HG02973 (cell line): Measurements from ENCODE around the gene ME3.
"Not testable (repeated sequence)": the region's sequence is repeated elsewhere in the genome, so short reads cannot be mapped to it uniquely, and the experiment has no call there.

ENCODE experiments used
- ATAC-seq: cut with Tn5 transposase; IDR thresholded peaks from one replicate; pipeline ENCODE4 v1.9.1; 2021; ENCODE audit warnings: moderate library complexity; ENCODE audit not compliant: unreplicated experiment

The ME3 gene

DNA sequence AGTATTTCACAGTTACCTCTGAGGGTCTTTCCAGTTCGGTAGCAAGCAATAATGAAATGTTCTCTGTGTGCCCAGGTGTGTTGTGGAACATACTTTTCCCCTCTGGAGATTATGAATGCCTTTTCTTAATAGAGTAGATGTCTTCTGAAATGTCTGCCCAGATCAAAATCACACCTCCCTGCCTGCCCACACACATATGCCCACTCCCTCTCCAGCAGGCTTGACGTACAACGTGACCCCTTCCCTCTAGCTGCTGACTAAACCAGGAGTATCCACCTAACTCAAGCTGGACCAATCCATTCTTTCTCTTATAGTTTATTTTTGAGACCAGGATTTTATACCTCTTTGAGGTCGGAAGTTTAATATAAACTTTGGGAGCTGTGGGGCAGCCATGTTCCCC is 48.7 kb downstream of the ME3 start:
- ATAC-seq = no peak

DNA sequence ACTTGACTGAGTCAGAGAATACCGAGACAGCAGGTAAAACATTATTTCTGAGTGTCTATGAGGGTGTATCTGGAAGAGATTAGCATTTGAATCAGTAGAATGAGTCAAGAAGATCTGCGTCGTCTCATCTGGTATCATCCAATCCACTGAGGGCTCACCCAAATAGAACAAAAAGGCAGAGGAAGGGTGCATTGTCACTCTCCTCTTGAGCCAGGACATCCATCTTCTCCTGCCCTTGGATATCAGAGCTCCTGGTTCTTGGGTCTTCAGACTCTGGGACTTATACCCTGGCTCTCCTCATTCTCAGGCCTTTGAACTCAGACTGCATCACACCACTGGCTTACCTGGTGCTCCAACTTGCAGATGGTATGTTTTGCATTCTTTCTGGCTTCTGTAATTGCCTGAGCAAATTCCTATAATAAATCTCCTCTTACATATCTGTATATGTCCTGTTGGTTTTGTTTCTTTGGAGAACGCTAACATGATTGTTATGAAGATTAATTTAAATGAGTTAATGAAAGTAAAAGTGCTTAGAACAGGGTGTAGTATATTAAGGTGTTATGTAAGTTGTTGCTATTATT is 49.3 kb downstream of the ME3 start:
- no peak for ATAC-seq

DNA sequence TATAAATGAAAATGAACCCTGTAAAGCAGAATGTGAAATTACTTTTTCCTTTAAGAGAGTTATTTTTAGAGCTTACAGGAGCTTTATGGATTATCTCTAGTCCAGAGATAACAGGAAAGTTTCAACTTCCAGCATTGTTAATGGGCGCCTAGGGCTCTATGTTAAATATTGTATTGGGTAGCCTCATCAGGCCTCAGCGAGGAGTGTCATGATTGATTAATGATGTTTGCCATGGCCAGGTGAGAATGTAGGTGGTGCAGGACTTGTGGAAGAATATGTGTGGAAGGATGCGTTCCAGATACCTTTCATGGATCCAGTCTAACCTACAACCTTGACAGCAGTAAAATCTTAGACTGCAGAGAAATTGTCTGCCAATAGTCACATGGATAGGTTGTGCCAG is 50.6 kb downstream of the ME3 start:
- no peak for ATAC-seq

DNA sequence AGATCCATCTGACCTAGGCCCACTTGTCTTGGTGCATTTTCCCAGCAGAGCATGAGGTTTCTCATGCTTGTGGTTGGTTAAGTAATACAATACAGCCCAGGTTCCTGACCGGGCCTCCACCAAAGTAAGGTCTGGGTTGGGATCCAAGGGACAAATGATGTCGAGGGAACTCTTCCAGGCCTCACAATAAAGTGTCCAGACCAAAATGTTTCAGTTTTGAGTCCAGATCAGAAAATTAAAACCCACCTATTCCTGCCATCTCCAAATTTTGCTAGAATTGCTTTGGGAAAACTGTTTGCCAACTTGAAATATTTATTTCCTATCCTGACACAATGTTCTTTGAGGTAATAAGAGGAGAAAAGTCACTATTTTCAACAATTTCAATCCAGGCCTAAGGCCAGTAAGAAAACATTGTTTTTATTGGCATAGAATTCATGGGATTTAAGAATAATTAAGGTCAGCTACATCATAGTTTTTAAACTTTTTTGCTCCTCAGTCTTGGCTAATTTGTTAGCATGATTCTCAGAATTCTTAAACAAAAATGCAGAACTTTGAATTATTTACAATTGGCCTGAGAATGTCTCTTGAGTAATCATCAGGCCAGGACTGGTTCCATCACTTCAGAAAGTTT is 51.4 kb downstream of the ME3 start:
- ATAC-seq = no peak

DNA sequence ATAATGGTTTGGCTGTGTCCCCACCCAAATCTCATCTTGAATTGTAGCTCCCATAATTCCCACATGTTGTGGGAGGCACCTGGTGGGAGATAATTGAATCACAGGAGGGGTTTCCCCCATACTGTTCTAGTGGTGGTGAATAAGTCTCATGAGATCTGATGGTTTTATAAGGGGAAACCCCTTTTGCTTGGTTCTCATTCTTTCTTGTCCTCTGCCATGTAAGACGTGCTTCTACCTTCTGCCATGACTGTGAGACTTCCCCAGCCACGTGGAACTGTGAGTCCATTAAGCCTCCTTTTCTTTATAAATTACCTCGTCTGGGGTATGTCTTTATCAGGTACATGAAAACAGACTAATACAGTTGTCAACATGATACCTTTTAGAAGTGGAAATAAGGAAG is 53.0 kb downstream of the ME3 start:
- not testable (repeated sequence) for ATAC-seq

DNA sequence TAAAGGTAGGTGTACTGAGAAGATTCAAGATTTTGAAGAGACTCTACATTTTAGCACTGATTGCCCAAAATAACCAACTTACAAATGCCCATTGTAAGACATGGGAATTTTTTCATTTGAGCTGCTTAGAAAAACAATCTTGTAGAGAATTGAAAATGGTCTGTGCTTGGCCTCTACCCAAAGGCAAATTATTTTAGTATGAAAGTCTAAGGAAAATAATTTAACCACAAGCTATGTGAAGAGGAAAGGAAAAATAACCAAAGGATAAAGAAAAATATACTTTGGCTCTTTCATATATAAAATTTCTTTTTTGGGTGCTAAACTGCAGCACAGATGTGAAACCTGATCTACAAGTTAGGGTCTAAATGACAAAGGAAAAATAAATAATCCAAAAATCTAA is 54.9 kb downstream of the ME3 start:
- no peak for ATAC-seq

DNA sequence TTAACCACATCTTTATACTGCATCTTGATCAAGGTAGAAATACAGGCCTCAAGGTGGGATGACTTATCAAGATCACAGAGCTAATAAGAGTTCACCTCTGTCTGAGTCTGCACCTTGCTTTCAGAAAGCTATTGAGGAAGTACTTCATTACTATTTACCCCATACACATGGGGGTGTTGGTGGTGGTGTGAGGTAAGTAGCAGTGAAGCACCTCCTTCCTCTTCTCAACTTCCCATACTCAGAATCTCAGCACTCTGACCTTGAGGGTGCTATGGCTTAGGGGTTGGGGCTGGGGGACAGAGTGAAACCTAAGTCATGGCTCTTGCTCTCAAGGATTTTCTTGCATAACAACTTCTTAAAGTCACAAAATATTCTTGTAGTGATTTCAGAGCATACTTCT is 56.9 kb downstream of the ME3 start:
- ATAC-seq = no peak

DNA sequence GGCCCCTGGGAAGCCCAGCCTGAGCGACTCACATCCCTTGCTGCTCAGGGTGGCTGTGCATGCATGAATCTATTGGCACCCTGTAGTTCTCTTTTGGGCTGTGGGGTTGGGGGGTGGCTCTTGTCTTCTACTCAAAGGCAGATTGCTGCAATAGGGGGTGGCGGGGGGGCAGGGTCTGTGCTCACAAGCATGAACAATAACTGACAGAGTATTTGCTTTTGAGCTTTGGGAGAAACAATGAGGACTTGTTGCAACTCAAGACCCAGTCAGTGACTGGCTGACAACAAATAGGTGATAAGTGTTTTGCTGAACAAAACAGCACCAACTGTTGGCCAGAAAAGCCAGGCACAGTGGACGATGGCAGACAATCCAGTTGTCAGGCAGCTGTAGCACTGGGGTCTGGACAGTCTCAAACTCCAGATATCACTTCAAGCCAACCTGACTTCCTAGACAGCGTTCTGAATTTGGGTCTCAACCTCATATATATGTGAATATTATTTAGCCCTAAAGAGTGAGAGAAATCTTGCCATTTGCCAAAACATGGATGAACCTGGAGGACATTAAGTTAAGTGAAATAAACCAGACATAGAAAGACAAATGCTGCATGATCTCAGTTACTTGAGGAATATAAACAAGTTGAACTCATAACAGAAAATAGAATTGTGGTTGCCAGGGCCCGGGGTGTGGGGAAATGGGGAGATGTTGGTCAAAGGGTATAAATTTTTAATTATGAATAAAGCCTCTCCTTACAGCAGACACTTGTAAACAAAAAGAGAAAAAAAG is 61.7 kb downstream of the ME3 start:
- ATAC-seq = no peak

DNA sequence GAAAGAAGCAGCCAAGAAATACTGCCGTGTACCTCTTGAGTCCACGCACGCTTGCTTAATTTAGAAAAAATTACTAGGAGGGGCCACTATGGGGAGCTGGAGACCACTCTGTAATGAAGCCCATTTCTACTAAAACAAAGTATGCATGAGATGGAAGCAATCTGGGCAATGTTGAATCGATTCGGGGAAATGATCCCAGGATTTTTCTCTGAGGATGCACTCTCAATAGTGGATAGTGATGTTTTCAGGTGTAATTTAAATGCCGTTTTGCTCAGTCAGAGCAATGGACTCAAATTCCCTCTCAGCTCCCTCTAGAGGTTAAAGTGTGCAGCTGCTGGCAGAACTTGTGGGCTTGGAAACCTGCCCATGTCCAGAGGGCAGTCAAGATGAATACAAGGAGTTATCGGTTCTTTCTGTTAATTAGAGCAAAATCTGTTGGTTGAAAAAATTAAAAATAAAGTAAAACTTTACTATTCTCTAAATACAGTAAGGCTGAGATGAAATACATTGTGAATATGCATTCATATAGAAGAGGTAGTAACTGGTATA is 64.1 kb downstream of the ME3 start:
- ATAC-seq = peak; percentile 91

DNA sequence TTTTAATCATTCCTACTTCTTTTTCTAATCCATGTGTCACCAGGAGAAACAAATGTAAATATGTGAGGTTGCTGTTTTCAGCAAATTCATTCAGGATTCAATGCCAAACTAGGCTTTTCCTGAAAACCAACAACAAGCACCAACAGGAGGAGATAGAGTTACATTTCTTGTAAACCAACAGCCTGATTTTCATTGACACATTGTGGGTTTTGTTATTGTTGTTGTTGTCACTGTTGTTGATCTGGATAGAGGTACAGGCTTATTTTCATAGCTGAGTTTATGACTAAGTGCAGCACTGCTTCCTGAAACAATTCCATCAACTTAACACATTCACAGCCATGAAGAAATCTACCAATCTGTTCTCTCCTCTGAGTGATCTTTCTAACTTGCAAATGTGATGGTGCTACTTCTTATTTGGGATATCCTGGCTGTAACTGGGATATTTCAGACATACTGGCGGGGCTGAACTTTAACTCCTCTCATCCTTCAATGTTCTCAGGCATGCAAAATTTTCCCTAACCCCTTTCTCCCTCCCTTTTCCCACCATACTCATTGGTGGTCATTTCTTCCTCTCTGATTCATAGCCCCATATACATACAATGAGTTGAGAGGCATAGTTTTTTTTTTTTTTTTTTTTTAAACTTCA is 65.5 kb downstream of the ME3 start:
- no peak for ATAC-seq

DNA sequence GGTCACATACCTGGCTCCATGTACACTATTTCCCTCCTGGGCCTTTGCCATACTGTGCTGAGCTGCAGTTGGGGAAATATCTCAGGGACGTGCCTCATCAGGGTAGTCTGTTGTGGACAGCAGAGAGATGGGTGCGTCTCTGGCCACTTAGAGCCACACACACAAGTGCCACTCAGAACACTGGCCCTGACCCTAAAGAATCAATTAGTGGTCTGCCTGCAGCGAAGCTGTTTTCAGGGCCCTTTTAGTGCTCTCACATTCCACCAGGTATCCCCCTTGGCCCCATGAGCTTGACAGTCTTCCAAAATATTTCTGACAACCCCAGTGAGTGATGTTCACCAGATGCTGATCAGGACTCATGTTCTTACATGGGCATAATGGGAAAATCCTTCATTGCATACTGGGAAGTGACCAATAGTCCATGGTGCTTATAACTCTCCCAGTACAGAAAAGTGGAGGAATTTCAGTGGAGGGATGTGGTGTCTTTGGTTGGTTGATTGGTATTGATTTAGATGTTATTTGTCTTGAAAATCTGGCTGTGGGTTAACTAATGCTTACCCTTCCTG is 66.1 kb downstream of the ME3 start:
- no peak for ATAC-seq

DNA sequence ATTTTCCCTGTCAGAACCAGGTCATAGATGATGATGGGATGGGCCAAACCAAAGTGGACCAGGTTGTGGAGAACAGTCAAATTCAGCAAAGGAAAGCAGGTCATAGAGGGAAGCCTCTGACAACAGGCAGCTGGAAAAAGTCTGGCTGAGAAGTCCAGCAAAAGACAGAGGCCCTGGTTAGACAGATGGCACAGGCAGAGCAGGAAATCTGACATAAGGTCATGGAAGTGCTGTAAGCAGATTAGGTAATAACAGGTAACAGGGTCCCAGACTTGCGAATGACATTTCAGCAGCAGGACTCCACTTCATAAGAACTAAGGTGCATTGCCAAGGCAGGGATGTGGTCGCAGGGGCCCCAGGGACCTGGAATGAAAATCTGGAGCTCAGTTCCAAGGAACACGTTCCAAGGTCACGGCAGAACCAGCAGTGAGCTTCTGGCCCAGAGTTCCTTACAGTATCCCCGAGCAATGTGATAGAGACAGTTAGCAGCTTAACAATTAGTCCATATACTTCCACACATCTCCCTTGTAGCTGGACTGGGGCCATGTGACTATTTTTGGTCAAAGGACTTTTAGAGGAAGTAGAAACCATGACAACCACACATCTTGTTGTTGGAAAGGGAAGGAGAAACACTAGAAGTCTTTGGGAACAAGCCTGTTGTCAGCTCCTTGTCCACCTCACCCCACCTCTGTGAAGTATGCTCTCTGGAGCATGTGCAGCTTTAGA is 75.4 kb downstream of the ME3 start:
- ATAC-seq = no peak

DNA sequence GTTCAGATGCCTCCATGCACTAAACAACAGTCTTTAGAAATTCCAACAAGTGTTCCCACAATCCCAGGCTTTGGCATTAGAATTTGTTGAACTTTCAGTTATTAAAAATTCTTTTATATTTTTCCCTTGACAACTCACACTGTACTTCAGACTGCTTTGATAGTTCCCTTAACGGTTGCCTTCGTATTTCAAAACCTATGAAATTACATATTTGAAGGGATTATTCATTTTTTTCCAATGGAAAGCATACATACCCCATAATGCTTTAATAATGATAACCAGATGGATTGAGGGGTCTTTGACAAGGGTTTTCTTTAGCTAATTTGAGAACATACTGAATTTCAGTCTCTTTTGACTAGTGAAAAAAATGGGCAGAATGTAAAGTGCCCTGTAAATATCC is 76.5 kb downstream of the ME3 start:
- no peak for ATAC-seq

DNA sequence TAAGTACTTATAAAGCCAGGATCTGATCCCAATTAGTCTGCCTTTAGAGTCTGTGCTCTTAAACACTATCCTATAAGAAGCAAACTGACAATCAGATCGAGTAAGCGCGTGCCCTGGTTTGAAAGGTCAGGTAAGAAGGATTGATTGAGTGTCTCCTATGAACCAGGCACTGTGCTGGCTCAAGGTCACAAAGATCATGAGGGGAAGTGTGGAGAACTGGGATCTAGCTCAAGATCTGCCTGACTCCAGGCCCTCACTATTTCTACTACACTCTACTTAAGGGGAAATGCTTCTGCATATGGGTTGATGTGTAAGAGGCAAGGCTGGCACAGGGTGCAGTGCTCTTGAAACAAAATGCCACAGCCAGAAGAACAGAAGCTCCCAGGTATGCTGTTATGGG is 77.0 kb downstream of the ME3 start:
- ATAC-seq = no peak

DNA sequence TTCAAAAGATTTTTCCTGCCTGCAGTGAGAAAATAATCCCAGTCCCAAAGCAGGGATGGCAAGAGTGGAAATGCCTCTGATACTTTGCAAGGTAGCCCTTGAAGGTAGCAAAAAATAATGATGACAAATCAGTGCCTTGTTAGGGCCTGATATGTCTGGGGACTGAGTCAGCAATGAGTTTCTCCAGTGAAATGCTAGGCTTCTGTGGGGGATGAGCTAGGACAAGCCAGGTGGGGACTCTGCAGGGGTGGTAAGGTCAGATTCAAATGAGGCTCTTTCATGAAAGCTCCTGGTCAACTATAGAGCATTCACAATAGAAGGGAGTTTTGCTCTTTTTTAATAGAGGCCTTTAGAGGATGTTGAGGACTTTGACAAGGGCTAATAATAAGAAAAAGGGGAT is 77.7 kb downstream of the ME3 start:
- ATAC-seq = no peak

DNA sequence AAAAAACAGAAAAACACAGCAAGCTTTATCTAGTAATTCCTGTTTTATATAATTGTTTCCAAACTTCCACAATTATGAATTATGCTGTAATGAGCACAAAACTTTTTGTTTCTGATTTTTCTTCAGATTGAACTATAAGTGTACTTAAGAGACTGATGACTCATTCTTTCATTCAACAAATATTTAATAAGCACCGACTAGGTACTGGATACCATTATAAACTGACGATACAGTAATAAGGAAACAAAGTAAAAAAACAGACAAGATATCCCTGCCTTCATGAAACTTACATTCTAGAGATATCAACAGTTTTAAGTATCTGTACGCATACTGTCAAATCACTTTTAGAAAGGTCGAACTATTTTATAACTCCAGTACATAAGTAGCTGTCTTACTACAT is 78.6 kb downstream of the ME3 start:
- no peak for ATAC-seq

DNA sequence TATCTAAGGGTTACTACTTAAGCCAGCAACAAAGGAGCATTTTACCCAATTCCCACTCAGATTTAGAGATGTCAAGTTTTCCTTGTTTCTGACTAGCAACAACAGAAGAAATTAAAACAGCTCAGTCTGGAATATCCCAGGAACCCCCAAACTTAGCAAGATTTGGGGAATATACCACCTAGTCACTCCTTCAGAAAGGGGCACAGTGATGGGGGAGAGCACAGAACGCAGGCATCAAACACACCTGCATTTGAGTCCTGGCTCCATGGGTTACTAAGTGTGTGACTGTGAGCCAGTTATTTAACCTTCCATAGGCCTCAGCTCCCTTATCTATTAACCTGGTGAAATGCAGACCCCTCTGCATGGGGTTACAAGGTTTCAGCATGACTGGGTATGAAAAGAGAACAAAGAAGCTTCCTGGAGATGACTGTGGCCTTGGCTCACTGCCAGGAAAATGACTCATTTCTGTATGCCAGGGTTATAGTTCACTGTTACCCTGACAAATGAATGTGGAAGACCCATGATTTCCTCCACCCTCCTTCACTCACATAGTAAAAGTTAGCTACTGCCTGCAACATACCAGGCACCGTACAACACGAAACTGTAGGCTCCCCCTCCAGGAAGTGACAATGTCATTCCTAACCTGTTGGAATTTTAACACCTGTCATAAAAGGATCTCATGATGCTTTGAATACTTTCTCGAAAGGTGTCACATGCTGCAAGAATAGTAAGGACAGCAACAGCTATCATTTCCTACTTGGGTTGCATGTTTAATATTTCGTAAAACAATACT is 79.6 kb downstream of the ME3 start:
- peak; percentile 90 for ATAC-seq

DNA sequence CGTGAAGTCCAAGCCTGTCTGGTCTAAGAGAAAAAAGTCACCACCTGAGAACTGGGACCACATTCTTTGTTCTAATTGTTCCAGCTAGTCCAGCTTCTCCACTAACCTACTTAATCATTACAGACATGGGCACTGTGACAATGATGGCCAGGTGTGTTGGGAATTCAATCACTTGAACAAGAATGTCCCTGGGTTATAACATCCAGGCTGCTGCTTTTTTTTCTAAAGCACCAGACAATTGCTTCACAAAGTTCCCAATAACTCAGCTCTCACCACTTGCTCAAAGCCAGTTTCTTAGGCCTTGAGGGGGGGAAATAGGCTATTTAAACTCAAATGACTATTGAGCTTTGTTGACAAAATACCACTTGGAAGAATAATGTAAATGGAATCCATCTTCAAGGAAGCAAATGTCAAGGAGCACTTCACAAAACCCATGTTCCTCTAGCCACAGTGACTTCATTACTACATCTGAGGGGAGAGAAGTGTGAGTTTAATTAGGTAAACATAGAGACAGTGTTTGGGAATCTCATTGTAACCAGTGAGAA is 80.3 kb downstream of the ME3 start:
- ATAC-seq = no peak

DNA sequence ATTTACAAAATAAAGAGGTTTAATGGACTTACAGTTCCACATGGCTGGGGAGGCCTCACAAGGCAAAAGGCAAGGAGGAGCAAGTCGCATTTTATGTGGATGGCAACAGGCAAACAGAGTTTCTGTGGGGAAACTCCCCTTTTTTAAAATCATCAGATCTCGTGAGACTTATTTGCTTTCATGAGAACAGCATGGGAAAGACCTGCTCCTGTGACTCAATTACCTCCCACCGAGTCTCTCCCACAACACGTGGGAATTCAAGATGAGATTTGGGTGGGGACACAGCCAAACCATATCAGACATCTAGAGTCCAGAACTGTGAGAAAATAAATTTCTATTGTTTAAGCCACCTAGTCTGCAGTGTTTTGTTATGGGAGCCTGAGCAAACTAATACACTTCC is 80.8 kb downstream of the ME3 start:
- no peak for ATAC-seq
